ENCODE data around the gene DYNC2H1.

Gene DYNC2H1

DNA sequence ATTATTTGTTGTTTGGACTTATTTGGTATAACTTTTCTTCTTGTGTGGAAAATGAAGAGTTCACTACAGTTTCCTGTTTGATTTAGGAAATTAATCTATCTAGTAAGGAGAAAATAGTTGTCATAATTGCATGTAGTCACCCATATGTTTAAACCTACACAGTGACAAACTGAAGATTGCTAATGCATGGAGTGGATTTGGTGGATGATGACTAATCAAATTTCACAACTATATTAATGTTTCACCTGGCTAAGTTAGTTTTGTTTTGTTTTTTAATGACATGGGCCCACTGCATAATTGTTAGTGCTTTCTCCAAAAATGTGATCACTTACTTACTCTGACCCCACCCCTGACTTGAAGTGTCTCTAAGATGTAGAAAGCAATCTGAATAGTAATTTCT, 170.6 kb downstream of the DYNC2H1 start:
- no peak for DNase-seq

DNA sequence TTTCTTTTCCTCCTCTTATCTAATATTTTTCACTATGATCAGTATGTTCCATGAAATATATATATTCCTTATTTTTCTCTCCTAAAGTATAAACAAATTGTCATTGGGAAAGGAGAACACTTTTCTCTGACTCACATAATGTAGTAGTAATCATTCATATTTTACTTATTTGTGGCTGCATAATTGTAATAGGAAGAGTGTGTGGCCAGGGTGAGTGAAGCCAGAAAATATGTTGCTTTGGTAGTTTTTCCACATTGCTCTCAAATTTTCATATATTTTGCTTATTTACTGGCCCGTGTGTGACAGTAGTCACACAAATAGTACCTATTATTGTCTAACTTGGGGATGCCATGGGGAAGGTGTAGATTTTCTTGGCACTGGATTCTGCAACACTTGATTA, 172.1 kb downstream of the DYNC2H1 start:
- DNase-seq: no peak

DNA sequence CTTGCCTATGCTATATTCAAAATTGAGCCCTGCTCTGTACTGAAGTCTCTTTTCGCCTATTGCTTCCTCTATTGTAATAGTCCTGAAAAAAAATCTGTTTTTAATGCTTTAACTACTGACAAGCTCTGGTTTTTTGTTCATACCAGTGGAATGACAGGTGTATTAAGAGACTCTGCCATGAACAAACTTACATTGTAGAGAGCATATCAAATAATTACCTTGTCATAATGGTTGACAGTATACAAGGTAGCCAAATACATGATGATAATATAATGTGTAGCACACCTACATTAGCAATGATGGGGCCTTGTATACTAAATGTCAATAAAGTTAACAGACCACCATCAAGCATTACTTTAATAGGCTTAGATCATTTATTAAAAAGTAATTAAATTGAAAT, 175.0 kb downstream of the DYNC2H1 start:
- DNase-seq: no peak

DNA sequence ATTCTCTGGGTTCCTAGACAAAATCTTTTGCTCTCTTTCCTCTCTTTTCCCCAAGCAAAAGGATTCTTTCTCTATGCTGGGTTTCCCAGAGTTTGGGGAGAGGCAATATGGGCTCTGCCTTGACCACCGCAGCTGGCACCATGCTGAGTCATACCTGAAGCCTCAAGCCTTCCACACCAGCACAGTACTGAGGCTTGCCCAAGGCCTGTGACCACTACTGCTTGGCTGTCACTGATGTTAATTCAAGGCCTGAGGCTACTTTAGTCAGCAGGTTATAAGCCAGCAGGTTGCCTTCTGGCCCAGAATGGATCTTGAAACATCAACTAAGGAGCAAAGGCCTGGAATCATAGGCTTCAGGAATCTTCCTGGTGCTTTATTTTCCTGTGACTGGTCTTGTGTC, 185.3 kb downstream of the DYNC2H1 start:
- no peak for DNase-seq

DNA sequence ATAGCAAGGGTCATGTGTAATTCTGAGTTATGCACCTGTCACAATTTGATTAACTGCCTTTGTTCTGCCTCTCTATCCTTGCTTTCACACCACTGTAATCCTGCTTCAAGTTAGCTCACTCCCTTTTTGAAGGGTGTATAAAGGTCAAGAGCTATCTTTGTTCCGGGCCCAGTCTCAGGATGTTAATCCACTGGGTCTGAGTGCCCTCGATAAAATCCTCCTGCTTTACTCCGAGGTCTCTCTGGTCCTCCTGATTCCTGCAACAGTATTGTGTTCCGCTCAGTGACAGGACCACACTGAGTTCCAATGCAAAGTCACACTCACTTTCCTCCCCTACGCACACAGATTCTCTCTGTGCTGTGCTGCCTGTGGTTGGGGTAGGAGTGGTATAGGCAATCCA, 186.5 kb downstream of the DYNC2H1 start:
- DNase-seq: no peak

DNA sequence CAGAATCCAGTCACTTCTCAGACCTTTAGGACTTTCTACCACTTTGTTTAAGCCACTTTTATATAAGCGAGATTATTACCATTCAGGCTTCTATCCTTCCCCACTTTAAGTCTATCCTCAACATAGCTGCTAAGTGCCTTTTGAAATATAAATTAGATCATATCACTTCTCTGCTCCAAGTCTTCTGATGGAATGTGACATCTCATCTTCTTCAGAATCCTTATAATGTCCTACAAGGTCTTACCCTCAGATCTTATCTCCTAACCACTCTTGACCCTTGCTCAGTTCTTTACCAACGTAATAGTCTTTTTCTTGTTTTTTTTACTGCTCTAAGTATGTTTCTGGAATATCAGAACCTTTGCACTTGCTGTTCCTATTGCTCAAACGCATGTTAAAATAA, 188.7 kb downstream of the DYNC2H1 start:
- no peak for DNase-seq

DNA sequence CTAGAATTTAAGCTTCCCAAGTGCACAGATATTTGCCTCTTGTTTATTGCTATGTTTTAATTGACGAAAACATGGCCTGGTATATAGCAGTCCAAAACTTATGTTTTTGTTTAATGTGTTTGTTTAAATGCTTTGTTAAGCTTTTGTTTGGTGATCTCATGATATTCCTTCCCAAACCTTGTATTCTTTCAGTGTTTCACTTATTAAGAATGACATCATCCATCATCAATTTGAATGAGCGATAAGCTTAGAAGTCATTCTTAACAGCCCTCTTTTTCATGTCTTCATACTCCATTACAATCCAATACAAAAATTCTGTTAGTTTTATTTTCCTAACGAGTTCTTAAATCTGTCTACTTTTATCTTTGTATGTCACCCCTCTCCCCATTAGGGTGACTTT, 206.0 kb downstream of the DYNC2H1 start:
- DNase-seq: no peak

DNA sequence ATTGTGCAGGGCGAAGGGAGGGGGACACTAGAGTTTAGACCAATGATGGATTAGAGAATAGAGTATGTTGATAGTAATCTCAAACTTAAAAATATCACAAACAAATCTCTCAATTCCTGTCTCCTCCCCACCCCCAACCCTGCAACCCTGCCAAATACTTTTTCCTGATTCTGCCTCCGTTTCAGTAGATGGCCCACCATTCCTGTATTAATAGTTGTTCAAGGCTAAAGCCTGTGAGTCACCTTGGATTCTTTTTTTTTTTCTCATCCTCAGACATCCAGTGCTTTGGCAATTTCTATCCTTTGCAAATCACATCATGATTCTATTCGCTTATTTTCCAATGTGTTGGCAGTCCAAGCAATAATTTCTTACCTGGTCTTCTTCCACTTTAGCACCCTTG, 207.9 kb downstream of the DYNC2H1 start:
- no peak for DNase-seq

DNA sequence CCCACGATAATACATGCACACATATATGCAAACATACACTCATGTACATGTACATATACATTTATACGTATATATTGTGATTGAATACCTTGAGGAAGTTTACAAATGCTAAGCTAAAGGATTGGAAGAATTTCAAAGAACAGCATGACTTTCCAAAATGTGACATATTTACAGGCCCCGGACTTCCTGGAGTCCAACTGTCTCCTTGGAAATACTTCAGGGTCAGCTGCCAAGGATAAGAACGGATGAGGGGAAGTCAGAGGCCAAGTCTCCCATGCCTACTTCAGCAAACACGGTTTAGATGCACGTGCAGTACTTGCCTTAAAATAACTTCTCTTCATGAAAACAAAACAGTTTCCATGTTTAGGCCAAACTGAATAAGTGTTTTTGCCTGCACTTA, 213.6 kb downstream of the DYNC2H1 start:
- no peak for DNase-seq

DNA sequence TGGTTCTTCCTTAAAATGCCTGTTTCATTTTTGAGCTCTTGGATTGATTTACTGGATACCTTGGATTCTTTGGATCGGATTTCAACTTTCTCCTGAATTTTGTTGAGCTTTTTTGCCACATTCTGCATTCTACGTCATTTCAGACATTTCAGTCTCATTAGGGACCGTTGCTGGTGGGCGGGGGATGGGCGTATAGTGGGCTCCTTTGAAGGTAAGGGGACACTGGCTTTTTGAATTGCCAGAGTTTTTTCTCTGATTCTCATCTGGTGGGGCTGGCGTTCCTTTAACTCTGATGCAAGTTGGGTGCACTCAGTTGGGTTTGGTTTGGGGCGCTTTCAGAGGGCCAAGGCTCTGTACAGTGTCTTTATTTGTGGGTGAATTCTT, 216.5 kb downstream of the DYNC2H1 start:
- no peak for DNase-seq

DNA sequence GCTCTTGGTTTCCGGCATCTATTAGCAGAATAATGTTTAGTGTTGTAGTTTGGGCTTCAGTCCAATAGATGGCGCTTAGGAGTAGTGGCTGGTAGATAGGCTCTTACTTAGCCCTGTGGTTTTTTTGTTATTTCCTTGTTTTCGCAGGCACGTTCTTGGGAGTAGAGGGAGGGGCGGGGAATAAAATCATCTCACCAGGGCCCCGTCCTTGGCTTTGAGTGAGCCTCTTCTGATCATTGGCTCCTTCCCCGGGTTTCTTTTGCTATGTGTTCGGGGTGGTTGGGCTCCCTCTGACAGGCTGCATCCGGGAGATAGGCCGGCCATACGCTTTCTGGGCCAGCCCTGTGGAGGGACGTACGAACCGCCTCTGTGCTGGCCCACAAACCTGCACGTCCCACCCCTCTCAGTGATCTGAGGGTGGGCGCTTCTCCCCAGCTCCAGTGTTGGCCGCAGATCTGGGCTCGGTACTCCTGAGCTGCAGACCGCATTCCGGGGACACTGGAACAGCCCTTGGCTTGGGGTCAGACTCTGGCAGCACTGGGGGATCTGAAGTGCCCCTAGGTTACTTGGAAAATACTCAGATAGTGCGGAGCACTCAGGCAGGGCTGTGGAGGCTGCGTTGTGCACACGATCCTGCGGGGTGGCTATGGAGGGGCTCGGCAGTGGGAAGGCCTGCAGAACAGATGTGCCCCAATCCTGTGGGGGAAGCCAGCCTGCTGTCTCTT, 217.0 kb downstream of the DYNC2H1 start:
- no peak for DNase-seq

DNA sequence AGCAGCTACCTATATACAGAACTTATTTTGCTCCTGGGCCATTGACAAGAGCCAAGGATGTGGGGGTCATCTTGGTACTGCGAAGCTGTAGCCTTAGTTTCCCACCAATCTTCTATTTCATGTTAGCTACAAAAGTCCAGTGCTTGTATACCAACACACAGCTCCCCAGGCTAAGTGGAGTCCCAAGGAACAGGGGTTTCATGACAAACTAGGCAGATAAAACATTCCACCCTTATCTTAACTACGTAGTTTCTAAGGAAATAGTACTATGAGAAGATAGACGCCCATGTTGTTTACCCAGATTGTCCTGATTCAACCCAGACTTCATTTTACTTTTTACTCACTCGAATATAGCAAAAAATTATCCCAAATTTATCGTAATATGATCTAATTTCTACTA, 218.5 kb downstream of the DYNC2H1 start:
- DNase-seq: no peak

DNA sequence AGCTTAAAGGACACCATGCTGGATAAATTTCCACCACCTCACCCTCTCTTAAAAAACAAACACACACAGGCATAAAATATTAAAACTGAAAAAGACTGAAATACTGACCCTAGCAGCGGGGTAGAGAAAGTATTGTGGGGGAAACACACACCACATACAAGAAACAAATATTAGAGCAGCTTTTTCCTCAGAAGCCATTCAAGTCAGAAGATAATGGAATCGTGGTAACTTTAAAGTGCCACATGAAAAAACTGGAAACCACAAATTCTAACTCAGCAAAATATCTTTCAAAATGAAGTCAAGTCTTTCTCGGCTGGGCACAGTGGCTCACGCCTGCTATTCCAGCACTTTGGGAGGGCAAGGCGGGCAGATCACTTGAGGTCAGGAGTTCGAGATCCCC, 223.2 kb downstream of the DYNC2H1 start:
- DNase-seq: no peak

DNA sequence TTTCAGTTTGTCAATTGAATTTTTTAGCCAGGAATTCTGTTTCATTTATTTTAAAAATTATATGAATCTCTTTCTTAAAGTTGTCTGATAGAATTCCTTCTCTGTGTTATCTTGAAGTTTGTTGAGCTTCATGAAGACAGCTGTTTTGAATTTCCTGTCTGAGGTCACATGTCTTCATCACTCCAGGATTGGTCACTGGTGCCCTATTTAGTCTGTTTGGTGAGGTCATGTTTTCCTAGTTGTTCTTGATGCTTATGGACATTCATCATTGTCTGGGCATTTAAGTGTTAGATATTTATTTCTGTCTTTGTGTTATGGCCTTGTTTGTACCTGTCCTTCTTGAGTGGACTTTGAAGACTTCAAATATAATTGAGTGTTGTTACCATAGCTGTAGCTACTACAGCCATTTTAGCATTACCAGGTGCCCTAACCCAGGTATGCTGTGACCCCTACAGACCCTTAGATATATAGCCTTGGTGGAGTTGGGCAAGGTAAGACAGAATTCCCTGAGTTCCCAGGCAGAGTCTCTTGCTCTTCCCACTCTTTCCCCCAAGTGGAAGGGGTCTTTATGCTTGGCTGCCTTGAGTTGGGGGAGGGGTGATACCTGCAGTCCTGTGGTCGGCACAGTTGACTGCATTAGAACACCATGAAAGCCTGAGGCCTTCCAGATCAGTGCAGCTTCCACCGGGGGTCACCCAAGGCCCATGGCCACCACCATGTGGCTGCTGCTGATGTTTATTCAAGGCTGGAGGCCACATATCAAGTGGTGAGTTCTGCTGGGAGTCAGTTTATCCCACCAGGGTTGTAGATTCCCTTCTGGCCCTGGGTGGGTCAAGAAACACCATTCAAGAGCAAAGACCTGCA, 229.6 kb downstream of the DYNC2H1 start:
- DNase-seq: no peak

DNA sequence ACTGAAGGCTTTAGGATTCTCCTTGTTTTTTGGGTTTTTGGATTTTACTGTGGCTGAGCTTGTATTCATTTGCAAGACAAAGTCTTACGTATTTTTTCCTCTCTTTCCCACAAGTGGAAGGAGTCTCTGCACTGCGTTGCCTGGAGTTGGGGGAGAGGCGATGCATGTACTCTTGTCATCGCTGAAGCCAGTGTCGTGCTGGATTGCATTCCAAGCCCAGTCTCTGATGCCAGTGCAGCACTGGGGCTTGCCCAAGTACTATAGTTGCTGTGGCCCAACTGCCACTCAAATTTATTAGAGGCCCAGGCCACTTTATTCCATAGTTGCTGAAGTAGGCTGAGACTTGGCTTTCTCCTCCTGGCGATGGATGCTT, 230.2 kb downstream of the DYNC2H1 start:
- DNase-seq: no peak

DNA sequence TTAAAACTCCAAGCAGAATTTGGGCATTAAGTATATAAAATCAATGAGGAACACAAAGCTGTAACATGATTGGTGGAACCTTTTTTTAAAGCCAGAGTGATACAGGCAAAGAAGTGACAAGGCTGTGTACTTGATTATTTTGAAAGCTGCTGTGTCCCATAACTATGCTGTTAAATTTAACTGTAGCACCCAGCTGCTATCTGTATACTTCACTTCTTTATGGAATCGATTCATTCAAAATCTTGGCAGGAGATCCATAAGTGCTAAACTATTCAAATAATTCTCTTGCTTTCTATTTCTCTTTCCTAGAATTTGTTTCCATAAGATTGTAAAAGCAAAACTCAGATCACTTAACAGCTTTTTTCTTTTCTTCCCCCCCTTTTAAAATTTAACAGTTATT, 231.7 kb downstream of the DYNC2H1 start:
- no peak for DNase-seq

DNA sequence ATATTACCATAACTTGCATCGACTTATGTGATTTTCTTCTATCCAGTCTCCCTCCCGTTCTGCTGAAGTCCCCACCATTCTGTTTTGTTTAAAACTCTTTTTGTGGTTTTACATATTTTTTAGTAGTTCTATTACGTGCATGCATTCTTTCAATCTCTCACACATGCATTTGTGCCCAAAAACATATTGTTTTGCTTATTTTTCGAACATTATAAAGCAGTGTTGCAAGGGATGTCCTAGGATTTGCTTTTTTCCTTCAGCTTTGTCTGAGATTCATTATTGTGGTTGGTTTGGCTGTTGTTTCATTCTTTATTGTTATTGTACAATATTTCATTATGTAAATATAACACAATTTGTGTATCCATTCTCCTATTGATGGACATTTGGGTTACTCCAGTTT, 235.7 kb downstream of the DYNC2H1 start:
- DNase-seq: no peak

DNA sequence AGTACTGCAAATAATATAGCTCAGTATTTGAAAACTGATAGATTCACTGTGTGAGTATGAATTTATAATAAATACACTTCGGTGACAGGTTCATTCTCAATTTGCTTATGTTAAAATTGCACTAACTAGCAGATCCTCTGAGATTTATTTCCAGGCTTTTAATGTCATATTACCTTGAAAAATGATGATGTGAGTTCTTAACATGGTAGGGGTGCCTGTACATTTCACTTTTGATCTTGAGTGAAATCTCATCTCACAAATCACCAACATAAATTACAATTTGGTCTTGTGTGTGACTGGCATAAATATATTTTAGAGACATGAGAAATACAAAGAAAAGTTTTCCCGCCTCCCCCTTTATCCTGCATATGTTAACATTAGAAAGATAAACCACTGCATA, 240.4 kb downstream of the DYNC2H1 start:
- no peak for DNase-seq

DNA sequence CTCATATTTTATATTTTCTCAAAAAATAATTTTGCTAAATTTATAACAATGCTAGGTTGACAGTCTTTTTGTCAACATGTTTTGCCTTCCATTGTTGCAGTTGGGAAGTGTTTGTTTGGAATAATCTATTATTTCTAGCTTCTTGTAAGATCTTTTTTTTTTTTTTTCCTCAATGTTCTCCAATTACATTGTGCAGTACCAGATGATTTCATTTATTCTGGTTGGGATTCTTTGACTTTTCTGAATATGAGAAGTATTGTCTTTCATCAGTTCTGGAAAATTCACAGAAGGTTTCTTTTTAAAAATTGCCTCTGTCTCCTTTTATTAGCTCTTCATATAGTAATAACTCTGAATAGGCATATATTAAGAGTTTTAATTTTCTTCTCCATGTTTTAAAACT, 245.4 kb downstream of the DYNC2H1 start:
- no peak for DNase-seq

DNA sequence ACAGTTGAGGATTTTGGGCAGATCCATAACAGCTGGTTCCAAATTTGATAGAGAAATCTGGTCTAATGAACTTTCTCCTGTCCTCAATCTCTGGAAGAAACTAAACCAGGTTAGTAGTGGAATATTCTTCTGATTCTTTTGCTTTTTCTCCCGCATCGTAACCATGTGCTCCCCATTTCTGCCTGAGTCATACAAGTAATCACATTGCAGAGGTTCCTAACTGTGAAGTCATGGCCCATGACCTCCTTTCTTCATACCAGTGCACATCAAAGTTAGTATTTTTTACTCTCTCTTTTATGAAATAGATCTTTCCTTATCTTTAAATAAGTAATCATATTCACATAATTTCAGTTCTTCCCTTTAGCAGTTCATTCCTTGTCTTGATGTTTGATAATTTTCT, 249.0 kb downstream of the DYNC2H1 start:
- no peak for DNase-seq

DNA sequence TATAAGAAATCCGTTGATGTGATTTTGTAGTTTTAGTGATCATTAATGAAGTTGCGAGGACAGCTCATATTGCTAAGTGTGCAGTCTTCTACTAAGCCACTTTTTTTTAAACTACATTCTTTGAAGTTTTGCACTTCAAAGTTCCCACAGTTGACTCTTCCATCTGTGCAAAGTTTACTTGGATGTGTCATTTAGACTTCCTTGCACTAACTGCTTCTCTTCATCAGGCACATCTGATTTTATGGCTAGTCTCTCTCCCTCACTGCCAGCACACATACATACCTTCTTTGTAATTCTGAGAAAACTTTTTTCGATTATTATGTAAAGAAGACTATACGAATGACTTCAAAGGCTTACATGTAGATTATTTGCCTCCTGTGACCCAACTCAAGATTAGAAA, 250.0 kb downstream of the DYNC2H1 start:
- no peak for DNase-seq

DNA sequence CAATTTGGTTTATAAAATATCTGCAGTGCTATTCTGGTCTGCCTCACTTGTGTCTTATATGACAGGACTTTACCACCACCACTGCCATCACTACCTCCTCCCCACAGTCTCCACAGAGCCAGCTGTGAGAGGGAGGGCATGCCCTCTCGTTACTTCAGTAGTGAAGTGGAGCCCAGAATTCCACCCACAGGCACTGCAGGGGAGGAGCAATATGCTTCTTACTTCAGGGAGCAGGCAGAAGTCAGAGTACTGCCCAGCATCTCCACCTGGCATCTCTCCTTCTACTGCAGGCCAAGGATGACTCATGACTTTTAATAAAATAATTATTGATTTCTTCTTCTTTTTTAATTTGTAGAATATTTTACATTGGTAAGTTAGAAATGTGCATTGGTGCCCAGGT, 255.5 kb downstream of the DYNC2H1 start:
- DNase-seq: no peak

DNA sequence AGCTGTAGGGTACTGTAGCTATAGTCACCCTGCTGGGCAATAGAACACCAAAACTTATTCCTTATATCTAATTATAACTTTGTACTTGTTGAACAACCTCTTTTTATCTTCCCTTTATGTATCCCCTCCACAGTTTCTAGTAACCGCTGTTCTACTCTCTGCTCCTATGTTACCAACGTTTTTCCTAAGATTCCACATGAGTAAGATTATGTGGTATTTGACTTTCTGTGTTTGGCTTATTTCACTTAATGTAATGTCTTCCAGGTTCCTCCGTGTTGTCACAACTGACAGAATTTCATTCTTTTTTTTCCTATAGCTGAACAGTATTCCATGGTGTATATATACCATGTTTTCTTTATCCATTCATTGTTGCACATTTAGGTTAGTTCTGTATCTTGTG, 258.4 kb downstream of the DYNC2H1 start:
- DNase-seq: no peak

DNA sequence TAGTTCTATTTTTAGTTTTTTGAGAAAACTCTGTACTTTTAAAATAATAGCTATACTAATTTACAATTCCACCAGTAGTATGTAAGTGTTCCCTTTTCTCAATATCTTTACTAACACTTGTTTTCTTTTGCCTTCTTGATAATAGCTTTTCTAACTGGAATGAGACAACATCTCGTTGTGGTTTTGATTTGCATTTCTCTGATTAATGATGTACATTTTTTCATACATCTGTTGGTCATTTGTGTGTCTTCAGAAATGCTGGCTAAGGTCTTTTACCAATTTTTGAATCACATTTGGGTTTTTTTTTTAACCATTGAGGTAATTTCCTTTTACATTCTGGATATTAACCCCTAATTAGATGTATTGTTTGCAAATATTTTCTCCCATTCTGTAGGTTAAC, 258.9 kb downstream of the DYNC2H1 start:
- DNase-seq: no peak

DNA sequence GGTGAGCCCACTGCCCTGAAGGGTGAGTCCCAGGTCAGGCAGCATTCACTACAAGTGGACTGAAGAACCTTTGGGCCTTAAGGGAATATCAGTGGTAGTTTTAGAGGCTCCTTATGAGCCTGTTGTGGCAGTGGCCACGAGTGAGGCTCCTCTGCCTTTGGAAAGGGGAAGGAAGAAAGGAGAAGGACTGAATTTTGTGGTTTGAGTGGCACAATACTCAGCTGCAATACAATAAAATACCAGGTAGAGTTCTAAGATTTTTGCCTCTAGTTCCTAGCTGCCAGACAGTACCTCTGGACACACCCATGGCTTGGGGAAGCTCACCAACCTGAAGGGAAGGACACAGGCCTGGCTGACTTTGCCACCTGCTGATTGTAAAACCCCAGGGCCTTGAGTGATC, 260.9 kb downstream of the DYNC2H1 start:
- no peak for DNase-seq
